HG03196 (cell line): Measurements from ENCODE around the gene PDXDC1.
"Not testable (repeated sequence)": the region's sequence is repeated elsewhere in the genome, so short reads cannot be mapped to it uniquely, and the experiment has no call there.

Source experiments
- ATAC-seq: cut with Tn5 transposase; IDR thresholded peaks from one replicate; pipeline ENCODE4 v1.9.1; 2021; ENCODE audit not compliant: unreplicated experiment

PDXDC1 gene

GRCh38 chr16:15154650-15155562 is 180.1 kb downstream of the PDXDC1 start:
- ATAC-seq = peak; percentile 73

DNA sequence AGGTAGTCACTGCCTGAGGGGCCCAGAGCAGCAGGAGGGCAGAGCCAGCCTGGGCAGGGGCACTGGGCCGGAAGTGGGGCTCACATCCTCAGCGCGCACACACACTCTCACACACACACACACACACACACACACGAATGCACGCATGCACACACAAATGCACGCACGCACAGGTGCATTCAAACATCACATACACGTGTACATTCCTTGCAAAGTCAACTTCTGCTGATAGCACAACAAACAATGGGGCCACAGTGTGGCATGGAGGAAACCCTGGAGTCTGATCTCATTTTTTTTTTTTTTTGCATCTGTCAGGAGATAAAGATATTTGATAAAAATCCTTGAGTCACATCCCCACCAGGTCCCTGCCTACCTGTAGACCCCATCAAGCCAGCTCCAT is 182.8 kb downstream of the PDXDC1 start:
- not testable (repeated sequence) for ATAC-seq

- not testable (repeated sequence) for ATAC-seq
Measured at GRCh38 chr16:15159671-15160070, 184.8 kb downstream of the PDXDC1 start.

DNA sequence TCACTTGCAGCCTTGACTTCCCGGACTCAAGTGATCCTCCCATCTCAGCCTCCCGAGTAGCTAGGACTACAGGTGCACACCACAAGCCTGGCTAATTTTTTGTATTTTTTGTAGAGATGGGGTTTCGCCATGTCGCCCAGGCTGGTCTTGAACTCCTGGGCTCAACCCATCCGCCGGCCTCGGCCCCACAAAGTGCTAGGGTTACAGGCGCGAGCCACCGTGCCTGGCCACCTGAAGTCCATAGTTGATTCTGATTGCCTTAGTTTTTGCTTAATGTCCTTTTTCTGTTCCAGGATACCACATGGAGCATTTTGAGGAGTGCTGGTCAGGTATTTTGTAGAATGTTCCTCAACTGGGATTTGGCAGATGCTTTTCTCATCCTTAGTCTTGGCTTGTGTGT is 185.7 kb downstream of the PDXDC1 start:
- ATAC-seq = not testable (repeated sequence)

- ATAC-seq = not testable (repeated sequence)
Measured at GRCh38 chr16:15163055-15163454, 188.2 kb downstream of the PDXDC1 start.

- not testable (repeated sequence) for ATAC-seq
Measured at GRCh38 chr16:15166177-15166576, 191.4 kb downstream of the PDXDC1 start.

DNA sequence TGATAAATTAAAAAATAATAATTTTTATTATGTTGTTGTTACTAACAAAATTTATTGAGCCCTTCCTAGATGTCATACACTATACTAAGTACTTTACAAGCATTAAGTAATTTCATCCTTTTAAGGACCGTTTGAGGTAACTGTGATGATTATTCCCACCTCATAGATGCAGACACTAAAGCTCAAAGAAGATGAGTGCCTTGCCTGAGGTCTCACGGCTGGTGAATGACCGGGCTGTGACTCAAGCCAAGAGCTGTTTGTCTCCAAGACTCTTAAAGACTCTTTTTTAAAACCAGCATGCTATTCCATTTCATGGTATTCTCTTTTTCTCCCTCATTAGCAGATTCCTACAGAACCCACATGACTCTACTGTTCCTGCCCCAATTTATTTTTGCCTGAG is 193.5 kb downstream of the PDXDC1 start:
- ATAC-seq = not testable (repeated sequence)

DNA sequence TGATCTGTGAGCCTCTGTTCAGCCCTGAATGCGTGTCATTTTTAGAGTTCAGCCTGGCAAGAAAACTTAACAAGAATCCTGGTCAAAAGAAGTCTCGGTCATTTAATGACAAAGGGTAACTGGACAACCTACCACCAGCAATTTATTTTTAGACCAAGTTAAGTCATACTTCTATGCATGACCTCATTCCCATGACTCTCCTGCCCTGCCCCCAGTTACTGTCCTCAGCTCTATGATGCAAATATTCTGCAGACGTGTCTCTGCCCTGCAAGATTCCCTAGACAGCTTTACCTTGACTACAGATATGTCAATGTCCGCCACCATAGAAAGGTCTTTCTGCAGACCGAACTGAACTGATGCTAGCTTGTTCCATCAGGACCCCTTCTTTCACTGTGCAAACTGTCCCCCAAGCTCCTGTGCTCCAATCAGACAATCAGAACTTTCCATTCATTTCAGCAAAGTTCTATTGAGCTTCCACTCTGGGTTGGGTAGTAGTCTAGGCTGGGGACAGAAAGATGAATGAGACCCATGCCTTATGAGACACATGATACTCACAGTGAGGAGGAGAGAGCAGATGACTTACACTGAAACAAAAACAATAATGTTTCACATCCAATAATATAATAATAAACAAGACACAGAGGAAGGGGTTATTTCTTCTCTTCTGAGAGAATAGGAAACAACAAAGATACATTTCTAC is 194.3 kb downstream of the PDXDC1 start:
- not testable (repeated sequence) for ATAC-seq

GRCh38 chr16:15179909-15180308 is 205.1 kb downstream of the PDXDC1 start:
- ATAC-seq = not testable (repeated sequence)

DNA sequence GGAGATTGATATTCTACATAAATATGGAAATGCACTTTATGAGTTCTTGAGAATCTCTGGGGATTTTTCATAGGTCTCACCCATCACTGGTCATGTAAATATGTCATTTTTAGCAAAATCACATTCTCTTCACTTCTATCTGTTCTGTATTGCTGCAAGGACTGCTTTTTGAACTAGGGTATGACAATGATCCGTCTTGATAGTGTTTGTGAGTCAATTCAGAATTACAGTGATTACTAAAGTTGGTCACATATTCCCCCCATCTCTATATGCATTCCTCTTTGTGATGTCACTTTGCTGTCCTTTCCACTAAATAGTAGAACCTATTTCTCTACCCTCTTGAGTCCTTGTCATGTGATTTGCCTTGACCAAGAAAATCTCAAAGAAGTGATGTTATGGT is 206.1 kb downstream of the PDXDC1 start:
- ATAC-seq = not testable (repeated sequence)

DNA sequence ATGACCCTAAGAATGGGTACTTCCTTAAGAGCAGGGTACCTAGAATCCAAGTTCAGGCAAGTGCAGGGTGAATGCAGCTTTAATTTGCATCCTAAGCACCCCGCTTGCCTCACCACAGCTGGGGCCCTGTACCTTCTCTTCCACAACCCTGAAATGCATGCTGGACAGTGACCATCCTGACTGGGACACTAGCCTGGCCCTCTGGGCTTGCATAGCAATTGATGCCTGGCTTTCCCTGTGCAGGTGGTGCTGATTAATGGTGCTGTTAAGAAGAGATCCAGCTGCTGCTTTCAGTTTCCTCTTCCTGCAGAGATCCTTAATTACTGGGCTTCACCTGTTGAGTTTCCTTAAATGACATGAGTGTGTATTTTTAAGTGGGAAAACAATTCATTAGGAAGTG is 209.2 kb downstream of the PDXDC1 start:
- not testable (repeated sequence) for ATAC-seq
